K562 (cell line): ENCODE results near the gene SLC7A5. TPM values are rescaled to one million over a fixed set of nuclear protein-coding genes. Genes with fewer than 3 reads are reported as not detected.

Source experiments
- microRNA-seq: library from miRNA; unstranded; fragments of <30 nt; microRNA quantifications from one replicate; pipeline ENCODE4, GENCODE V29; 2018; ENCODE audit warnings: borderline microRNAs expressed
- polyA plus RNA-seq, 8 experiments: library from polyadenylated mRNA; depleted of rRNA in 4 of 8; stranded (reverse) in 5 of 8; unstranded in 3 of 8; fragments of >200 nt; fragmentation: Nextera tagmentation in 2 of 8; fragmentation: Illumina TruSeq in 1 of 8; extraction: Ambion mirVana in 2 of 8; extraction: Trizol in 1 of 8; gene quantifications; 2 replicates each; pipeline versions ENCODE4 v1.2.1 to v1.2.3, GENCODE V29; 2011 to 2014; ENCODE audit warnings: inconsistent platforms in 1 of 8, missing spikeins in 1 of 8
- small RNA-seq: library from RNA; depleted of rRNA; stranded (forward); fragments of <200 nt; gene quantifications from one replicate; pipeline ENCODE3, GENCODE V24; 2014
- total RNA-seq, 7 experiments: library from RNA; depleted of rRNA in 6 of 7; stranded (reverse); fragments of >200 nt in 6 of 7; fragmentation: Illumina TruSeq in 2 of 7; extraction: Trizol in 2 of 7; gene quantifications; 2 replicates each; pipeline versions ENCODE4 v1.2.1 to v1.2.3, GENCODE V29; 2011 to 2021; ENCODE audit warnings: low replicate concordance in 1 of 7

Gene SLC7A5
- total and polyA plus RNA-seq, 9 of the 15 experiments (the other 6 are each of a cell fraction or from before 2014, with no cell fraction given): 1.9 to 220 (median 18.6) TPM

Small RNAs within 50 kb of the gene (microRNA-seq; reads per million reads assigned to microRNA genes)
- gene MIR6775: 0.27 reads per million

Small RNAs within 50 kb of the gene (small RNA-seq; reads per million reads assigned to genes)
- gene MIR6775: 0.33 reads per million

Other genes with a start within 250 kb of the SLC7A5 start
- gene KLHDC4, start 103.5 kb downstream of the SLC7A5 start, total RNA-seq (2014; rRNA removed): 52.7 and 59.4 TPM in 2 replicates
- gene KLHDC4, start 103.5 kb downstream of the SLC7A5 start, total RNA-seq (2014; rRNA removed; fragmentation: Illumina TruSeq; extraction: Trizol): 17.9 and 25.5 TPM in 2 replicates
- gene KLHDC4, start 103.5 kb downstream of the SLC7A5 start, total RNA-seq (2015; rRNA removed; fragmentation: Illumina TruSeq; extraction: Trizol): 31.8 and 32.8 TPM in 2 replicates
- gene KLHDC4, start 103.5 kb downstream of the SLC7A5 start, total RNA-seq (2021): 62.8 and 68.1 TPM in 2 replicates
- gene KLHDC4, start 103.5 kb downstream of the SLC7A5 start, polyA plus RNA-seq (2011; rRNA removed): 23.7 and 24.9 TPM in 2 replicates
- 37.3 and 48.5 TPM in 2 replicates for gene KLHDC4, start 103.5 kb downstream of the SLC7A5 start, polyA plus RNA-seq (2014; fragmentation: Illumina TruSeq; extraction: Trizol)
- gene KLHDC4, start 103.5 kb downstream of the SLC7A5 start, polyA plus RNA-seq (2014; fragmentation: Nextera tagmentation; extraction: Ambion mirVana): 1 to 10 TPM; 1.3 to 2.5 TPM
- 53.5 and 63.4 TPM in 2 replicates for gene KLHDC4, start 103.5 kb downstream of the SLC7A5 start, polyA plus RNA-seq (2014; rRNA removed)
- gene CA5A, start 67.0 kb upstream of the SLC7A5 start, total RNA-seq (2014; rRNA removed): not detected in 2 replicates
- not detected in 2 replicates for gene CA5A, start 67.0 kb upstream of the SLC7A5 start, total RNA-seq (2014; rRNA removed; fragmentation: Illumina TruSeq; extraction: Trizol)
- not detected in 2 replicates for gene CA5A, start 67.0 kb upstream of the SLC7A5 start, total RNA-seq (2015; rRNA removed; fragmentation: Illumina TruSeq; extraction: Trizol)
- gene CA5A, start 67.0 kb upstream of the SLC7A5 start, total RNA-seq (2021): not detected in 2 replicates
- not detected in 2 replicates for gene CA5A, start 67.0 kb upstream of the SLC7A5 start, polyA plus RNA-seq (2011; rRNA removed)
- not detected in 2 replicates for gene CA5A, start 67.0 kb upstream of the SLC7A5 start, polyA plus RNA-seq (2014; fragmentation: Illumina TruSeq; extraction: Trizol)
- gene CA5A, start 67.0 kb upstream of the SLC7A5 start, polyA plus RNA-seq (2014; fragmentation: Nextera tagmentation; extraction: Ambion mirVana): not detected
- not detected in 2 replicates for gene CA5A, start 67.0 kb upstream of the SLC7A5 start, polyA plus RNA-seq (2014; rRNA removed)
- gene BANP, start 81.9 kb upstream of the SLC7A5 start, total RNA-seq (2014; rRNA removed): 17.1 and 22.1 TPM in 2 replicates
- gene BANP, start 81.9 kb upstream of the SLC7A5 start, total RNA-seq (2014; rRNA removed; fragmentation: Illumina TruSeq; extraction: Trizol): 10.7 and 15.6 TPM in 2 replicates
- gene BANP, start 81.9 kb upstream of the SLC7A5 start, total RNA-seq (2015; rRNA removed; fragmentation: Illumina TruSeq; extraction: Trizol): 14.4 and 16.1 TPM in 2 replicates
- 21.7 and 25.7 TPM in 2 replicates for gene BANP, start 81.9 kb upstream of the SLC7A5 start, total RNA-seq (2021)
- gene BANP, start 81.9 kb upstream of the SLC7A5 start, polyA plus RNA-seq (2011; rRNA removed): 12.1 and 13.1 TPM in 2 replicates
- 13.0 and 19.2 TPM in 2 replicates for gene BANP, start 81.9 kb upstream of the SLC7A5 start, polyA plus RNA-seq (2014; fragmentation: Illumina TruSeq; extraction: Trizol)
- gene BANP, start 81.9 kb upstream of the SLC7A5 start, polyA plus RNA-seq (2014; fragmentation: Nextera tagmentation; extraction: Ambion mirVana): 1 to 10 TPM; 4.6 to 4.7 TPM
- gene BANP, start 81.9 kb upstream of the SLC7A5 start, polyA plus RNA-seq (2014; rRNA removed): 16.0 and 19.0 TPM in 2 replicates